Calu3 (cell line): ENCODE data around the gene AKAP13. TPM values are rescaled to one million over a fixed set of nuclear protein-coding genes. Genes with fewer than 3 reads are reported as not detected.

Experiments
- BruUV-seq: library from RNA; stranded (reverse); fragments of 400-500 nt; replicated peaks from 2 replicates; lab custom pipeline; 2021; lab: Mats Ljungman, UMichigan
- CTCF ChIA-PET: fragments of 300-600 bp; sonication (Branson Sonifier 250); formaldehyde crosslinking; loops from one replicate; lab custom pipeline; 2022; ENCODE audit warnings: antibody characterized with exemption; lab: Charles Lee
- DNase-seq: peaks from one replicate; pipeline ENCODE4 v3.0.0; 2022
- H3K27ac Mint-ChIP-seq: one replicate; pipeline ENCODE4 v1.8.0; 2022; ENCODE audit warnings: mixed read lengths; ENCODE audit not compliant: unreplicated experiment
- H3K27me3 Mint-ChIP-seq: one replicate; pipeline ENCODE4 v1.8.0; 2022; ENCODE audit warnings: mixed read lengths; ENCODE audit not compliant: unreplicated experiment
- H3K36me3 Mint-ChIP-seq: one replicate; pipeline ENCODE4 v1.8.0; 2022; ENCODE audit warnings: mild to moderate bottlenecking, moderate library complexity, mixed read lengths; ENCODE audit not compliant: insufficient read depth, unreplicated experiment
- H3K4me1 Mint-ChIP-seq: one replicate; pipeline ENCODE4 v1.8.0; 2022; ENCODE audit warnings: mild to moderate bottlenecking, low read depth, mixed read lengths; ENCODE audit not compliant: unreplicated experiment
- H3K4me3 Mint-ChIP-seq: one replicate; pipeline ENCODE4 v1.8.0; 2022; ENCODE audit warnings: mild to moderate bottlenecking, low read depth, moderate library complexity, mixed read lengths; ENCODE audit not compliant: unreplicated experiment
- H3K9me3 Mint-ChIP-seq: one replicate; pipeline ENCODE4 v1.8.0; 2022; ENCODE audit warnings: low read depth, mixed read lengths; ENCODE audit not compliant: unreplicated experiment
- intact Hi-C: fragments of 100-400 bp; cut with micrococcal nuclease; formaldehyde crosslinking; loops from one replicate; pipeline ENCODE4 v1.10.0; 2022; ENCODE audit not compliant: unreplicated experiment
- total RNA-seq: library from RNA; stranded (reverse); gene quantifications from 2 replicates; pipeline ENCODE4 v1.2.3, GENCODE V29; 2022
- TF ChIP-seq, protein P1 (sequence below): fragments of 200-600 bp; IDR thresholded peaks from one replicate; pipeline ENCODE4 v1.8.0; 2022; ENCODE audit warnings: antibody characterized with exemption; ENCODE audit not compliant: unreplicated experiment

The AKAP13 gene
- total RNA-seq, 1 experiment from 2014 or later, result 145 TPM

DNA sequence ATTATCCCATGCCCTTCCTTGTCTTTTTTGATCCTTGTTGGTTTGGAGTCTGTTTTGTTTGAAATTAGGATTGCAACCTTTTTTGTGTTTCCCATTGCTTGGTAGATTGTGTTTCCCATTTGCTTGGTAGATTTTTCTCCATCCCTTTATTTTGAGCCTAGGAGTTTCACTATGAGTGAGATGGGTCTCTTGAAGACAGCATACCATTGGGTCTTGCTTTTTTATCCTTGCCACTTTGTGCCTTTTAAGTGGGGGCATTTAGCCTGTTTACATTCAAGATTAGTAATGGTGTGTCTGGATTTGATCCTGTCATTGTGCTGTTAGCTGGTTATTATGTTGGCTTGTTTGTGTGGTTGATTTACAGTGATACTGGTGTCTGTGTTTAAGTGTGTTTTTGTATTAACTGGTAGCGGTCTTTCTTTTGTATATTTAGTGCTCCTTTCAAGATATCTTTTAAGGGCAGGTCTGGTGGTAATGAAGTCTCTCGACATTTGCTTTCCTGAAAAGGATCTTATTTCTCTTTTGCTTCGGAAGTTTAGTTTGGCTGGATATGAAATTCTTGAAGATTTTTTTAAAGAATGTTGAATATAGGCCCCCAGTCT, 70.8 kb downstream of the AKAP13 start:
- no peak overlapping the region for H3K4me3 Mint-ChIP-seq
- CTCF ChIA-PET, result no interaction called here
- H3K27ac Mint-ChIP-seq, result no peak overlapping the region
- no peak for DNase-seq
- intact Hi-C loops, result no loop called here
- no peaks in the 10 kb centered on the region for H3K36me3 Mint-ChIP-seq
- peaks cover 66% of the 10 kb centered on the region for H3K4me1 Mint-ChIP-seq
- TF ChIP-seq, protein P1, sequence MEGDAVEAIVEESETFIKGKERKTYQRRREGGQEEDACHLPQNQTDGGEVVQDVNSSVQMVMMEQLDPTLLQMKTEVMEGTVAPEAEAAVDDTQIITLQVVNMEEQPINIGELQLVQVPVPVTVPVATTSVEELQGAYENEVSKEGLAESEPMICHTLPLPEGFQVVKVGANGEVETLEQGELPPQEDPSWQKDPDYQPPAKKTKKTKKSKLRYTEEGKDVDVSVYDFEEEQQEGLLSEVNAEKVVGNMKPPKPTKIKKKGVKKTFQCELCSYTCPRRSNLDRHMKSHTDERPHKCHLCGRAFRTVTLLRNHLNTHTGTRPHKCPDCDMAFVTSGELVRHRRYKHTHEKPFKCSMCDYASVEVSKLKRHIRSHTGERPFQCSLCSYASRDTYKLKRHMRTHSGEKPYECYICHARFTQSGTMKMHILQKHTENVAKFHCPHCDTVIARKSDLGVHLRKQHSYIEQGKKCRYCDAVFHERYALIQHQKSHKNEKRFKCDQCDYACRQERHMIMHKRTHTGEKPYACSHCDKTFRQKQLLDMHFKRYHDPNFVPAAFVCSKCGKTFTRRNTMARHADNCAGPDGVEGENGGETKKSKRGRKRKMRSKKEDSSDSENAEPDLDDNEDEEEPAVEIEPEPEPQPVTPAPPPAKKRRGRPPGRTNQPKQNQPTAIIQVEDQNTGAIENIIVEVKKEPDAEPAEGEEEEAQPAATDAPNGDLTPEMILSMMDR, result no peak
- H3K27me3 Mint-ChIP-seq, result no peaks in the 10 kb centered on the region
- no TSS peak for BruUV-seq
- H3K9me3 Mint-ChIP-seq, result peaks cover 13% of the 10 kb centered on the region

DNA sequence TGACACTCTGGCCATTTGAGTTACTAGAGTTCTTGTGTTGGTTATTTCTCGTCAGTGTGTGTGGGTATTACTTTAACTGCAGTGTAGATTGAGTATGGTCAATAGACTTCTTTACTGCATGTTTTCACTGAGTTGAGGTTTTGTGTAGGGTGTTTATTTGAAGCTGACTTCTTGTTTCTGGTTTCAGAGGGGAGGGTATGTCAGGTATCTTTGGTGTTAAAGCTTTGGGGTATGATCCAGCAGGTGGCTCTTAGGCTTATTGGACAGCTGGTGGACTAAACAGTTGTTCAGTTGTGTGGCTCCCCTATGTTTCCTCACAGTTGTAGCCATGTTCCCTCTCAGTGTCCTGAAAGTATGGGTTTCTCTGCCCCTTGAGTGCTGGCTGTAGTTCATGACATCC, 72.0 kb downstream of the AKAP13 start:
- no peak for DNase-seq
- no peaks in the 10 kb centered on the region for H3K36me3 Mint-ChIP-seq
- peaks cover 61% of the 10 kb centered on the region for H3K4me1 Mint-ChIP-seq
- peaks cover 13% of the 10 kb centered on the region for H3K9me3 Mint-ChIP-seq
- CTCF ChIA-PET, result interaction anchor here (1.1 kb wide), 1 partner anchor 9 kb away, joined by 3 read pairs; no protein-coding TSS in a partner anchor
- no peak overlapping the region for H3K4me3 Mint-ChIP-seq
- intact Hi-C loops, result no loop called here
- no TSS peak for BruUV-seq
- TF ChIP-seq, protein P1, result no peak
- H3K27me3 Mint-ChIP-seq, result no peaks in the 10 kb centered on the region
- no peak overlapping the region for H3K27ac Mint-ChIP-seq

DNA sequence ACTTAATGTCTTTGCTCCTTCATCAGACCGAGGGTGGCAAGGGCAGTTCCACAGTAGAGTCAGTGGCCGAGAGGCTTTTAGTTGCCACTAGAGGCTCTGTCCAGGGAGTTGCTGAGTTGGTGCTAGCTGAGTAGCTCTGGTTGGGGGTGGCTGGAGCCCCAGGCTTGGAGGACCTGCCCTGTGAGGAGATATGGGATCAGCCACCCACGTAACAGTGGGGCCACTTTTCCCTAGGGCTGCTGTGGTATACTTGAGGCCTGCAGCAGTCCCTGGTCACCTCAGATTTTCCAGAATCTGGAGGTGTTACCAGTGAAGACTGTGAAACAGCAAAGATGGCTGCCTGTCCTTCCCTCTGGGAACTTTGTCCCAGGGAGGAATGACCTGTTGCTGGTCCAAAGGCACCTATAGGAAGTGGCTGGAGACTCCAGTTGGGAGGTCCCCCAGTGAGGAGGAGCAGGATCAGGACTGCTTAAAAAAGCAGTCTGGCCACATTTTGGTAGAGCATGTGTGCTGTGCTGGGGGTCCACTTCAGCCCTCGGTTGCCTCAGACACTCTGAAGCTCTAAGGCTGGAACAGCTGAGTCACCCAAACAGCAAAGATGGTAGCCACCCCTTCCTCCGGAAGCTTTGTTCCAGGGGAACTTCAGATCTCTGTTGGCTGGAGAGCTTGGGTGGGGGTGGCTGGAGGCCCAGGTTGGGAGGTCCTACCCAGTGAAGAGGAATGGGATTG, 72.9 kb downstream of the AKAP13 start:
- no peak overlapping the region for H3K4me3 Mint-ChIP-seq
- DNase-seq, result no peak
- peaks cover 13% of the 10 kb centered on the region for H3K9me3 Mint-ChIP-seq
- no peaks in the 10 kb centered on the region for H3K27me3 Mint-ChIP-seq
- BruUV-seq, result no TSS peak
- CTCF ChIA-PET, result interaction anchor here (0.6 to 1.6 kb wide), 3 partner anchors 10 to 428 kb away, joined by 3 to 5 read pairs (median 4); no protein-coding TSS in a partner anchor
- intact Hi-C loops, result no loop called here
- H3K36me3 Mint-ChIP-seq, result no peaks in the 10 kb centered on the region
- no peak overlapping the region for H3K27ac Mint-ChIP-seq
- peaks cover 61% of the 10 kb centered on the region for H3K4me1 Mint-ChIP-seq
- TF ChIP-seq, protein P1, result no peak

DNA sequence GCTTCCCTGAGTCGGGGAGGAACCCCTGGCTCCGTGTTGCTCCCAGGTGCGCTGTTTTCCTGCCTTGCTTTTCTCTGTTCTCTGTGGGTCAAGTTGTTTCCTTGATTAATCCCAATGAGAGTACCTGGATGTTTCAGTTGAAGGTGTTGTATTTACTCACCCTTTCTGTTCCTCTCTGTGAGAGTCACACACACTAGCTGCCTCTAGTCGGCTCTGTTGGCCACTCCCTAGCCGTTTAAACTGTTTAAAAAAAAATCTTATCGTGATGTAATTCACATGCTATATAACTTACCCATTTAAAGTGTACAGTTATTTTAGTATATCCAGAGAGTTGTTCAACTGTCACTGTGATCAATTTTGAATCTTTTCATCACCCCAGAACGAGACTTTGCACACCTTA, 74.0 kb downstream of the AKAP13 start:
- H3K27ac Mint-ChIP-seq, result peak overlapping the region; percentile 57
- CTCF ChIA-PET, result interaction anchor here (1.6 kb wide), 1 partner anchor 123 kb away, joined by 4 read pairs; no protein-coding TSS in a partner anchor
- peaks cover 65% of the 10 kb centered on the region for H3K4me1 Mint-ChIP-seq
- TF ChIP-seq, protein P1, result no peak
- peak overlapping the region; percentile 45 for H3K4me3 Mint-ChIP-seq
- no peaks in the 10 kb centered on the region for H3K27me3 Mint-ChIP-seq
- H3K36me3 Mint-ChIP-seq, result no peaks in the 10 kb centered on the region
- BruUV-seq, result no TSS peak
- intact Hi-C loops, result no loop called here
- peaks cover 13% of the 10 kb centered on the region for H3K9me3 Mint-ChIP-seq
- peak; percentile 23 for DNase-seq
